HL-60/S4 (cell line): ENCODE measurements around the gene TRAF4.
"Not testable (repeated sequence)": the region's sequence is repeated elsewhere in the genome, so short reads cannot be mapped to it uniquely, and the experiment has no call there.

ENCODE experiments used
- in situ Hi-C: fragments of 300-500 bp; cut with MboI; formaldehyde crosslinking; loops from 2 replicates; pipeline ENCODE4 v1.14.3; 2022; ENCODE audit warnings: low sequenced_read_pairs

TRAF4 gene

GRCh38 chr17:28712705-28713415 is 31.0 kb upstream of the TRAF4 start:
- in situ Hi-C loops: no loop called here

DNA sequence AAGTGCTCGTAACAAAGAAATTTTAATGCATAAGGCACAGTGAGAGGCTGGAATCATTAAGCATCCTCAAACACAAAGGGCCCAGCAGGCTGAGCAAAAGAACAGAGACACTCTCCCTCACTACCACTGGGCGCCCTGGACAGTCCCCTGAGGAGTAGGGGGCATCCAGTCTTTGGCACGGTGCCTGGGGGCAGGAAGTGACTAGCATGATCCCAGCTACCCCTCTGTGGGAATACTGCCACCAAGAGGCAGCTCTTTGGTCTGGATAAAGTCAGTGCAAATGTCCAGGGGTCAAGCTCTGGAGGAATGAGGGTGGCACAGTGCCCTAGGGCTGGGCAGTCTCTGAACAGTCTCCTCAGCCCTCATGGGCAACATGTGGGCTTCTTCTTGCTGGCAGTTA is 29.5 kb upstream of the TRAF4 start:
- in situ Hi-C loops: no loop called here

DNA sequence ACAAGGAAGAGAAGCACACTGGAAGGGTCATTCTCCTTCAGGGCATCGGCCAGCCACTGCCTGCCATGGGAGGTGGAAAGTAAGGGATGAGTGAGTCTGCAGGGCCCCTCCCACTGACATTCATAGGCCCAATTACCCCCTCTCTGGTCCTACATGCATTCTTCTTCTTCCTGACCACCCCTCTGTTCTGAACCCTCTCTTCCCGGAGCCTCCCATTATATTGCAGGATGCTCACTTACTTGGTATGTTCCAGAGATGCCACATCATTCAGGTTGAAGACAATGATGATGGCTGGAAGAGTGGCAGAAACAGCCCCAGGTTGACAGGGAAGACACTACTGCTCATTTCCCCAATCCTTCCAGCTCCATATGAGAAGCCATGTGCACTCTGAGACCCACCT is 28.6 kb upstream of the TRAF4 start:
- in situ Hi-C loops: no loop called here

DNA sequence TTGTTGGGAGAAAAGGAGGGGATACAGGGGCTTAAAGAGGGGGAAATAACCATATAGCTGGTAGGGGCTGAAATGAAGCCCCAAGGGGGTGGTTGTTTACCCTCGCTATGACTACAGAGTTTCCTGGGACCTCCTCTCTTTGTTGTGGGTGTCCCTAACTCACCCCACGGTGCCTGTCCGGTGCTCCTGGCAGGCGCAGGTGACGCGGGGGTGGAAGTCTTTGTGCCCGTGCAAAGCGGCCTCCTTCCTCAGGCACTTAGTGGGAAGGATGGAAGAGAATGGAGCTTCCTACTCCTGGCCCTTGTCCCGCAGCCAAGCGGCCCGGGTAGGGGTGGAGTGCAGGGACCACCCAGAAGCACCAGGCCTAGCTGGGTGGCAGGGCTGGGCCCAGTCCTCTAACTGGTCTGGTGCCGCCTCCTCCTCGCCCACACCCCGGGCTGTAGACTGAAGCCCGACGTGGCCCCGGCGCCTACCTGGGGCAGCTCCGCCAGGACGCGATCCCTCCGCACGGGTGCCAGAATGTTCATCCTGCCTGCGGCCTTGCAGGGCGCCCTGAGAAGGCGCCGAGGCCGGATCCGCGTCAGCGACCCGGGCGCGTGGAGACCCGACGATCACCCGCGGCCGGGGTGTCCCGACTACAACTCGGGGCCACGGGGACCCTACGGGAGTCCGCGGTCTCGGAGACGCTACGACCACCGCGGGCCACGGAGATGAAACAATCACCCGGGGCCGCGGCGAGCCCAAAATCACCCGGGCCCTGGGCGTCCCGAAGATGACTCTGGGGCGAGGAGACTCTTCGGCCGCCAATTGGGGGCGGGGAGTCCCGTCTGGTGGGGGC is 26.9 kb upstream of the TRAF4 start:
- in situ Hi-C loops: no loop called here

DNA sequence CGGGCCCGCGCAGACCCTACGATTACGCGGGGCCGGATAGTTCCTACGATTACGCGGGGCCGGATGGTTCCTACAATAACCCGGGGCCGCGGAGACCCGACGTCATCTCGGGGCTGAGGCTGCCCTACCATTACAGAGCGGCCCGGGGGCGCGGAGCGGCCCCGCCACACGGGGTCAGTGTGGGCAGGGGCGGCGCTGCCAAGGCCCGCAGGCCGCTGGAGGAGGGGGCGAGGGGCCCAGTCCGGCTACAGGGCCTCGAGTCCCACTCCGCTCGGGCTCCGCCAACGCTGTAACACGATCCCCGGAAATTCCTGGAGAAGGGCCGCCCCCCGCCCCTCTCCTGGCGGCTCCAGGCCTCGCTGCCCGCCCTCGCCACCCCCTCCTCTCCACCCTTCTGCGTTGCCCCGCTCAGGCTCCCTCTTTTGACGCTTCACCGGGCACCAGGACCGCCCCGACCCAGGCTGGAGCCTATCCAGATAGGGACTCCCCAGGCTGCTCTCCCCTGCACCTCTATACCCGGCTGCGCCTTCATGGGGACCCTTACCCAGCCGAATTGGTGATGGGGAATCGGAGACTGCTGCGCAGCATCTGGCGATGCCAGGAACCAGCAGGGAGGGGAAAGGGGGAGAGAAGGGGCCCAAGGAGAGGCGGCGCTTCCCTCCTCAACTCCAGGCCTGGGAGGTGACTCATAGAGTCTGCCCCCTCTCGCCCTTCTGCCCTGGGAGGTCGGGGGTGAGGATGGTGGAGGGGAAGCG is 26.1 kb upstream of the TRAF4 start, which contains the start of gene RAB34:
RAB34 (minus strand) TSS at position 291 of the 755 bp plus-strand sequence. CDS start 602 bp downstream, outside the sequence.
- in situ Hi-C loops: no loop called here

DNA sequence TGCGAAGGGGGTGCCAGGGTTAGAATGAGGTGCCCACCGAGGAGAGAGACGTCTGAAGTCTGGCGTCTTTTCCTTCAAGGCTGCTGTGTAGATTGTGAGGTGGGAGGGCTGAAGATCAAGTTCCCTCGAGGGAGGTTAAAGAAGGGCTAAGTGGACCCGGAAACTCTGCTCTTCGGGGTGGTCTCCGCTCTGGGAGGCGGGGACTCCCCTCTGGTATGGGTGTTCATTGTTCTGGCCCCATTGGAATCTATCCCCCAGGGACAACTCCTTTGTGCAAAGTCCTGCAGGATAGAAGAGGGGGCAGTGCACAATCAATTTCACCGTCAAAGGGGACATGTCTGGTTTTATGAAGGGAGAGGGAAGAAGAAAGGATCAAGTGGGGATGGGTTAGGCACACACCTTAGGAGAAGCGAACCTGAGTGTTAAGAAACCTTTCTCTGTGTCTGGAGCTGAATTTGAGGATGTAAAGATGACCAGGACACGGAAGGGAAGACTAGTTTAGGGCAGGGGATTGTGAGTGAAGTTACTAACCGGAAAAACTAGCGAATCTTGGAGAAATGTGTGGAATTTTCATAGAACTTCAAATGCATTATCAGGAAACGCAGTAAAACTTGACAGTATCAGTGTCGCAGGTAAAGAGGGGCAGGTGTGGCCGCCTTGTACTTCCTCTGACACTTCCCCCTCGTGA is 25.3 kb upstream of the TRAF4 start:
- in situ Hi-C loops: no loop called here

DNA sequence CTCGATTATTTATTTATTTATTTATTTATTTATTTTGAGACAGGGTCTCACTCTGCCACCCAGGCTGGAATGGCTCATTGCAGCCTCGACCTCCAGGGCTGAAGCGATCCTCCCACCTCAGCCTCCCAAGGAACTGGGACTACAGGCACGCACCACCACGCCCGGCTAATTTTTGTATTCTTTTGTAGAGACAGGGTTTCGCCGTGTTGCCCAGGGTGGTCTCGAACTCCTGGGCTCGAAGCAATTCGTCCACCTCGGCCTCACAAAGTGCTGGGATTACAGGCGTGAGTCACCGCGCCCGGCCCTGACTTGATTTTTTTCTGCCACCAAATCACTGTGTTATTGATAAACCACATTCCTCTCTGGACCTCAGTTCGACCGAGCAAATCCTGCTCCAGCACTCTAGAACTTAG is 24.8 kb upstream of the TRAF4 start:
- in situ Hi-C loops: no loop called here

GRCh38 chr17:28720247-28720996 is 23.4 kb upstream of the TRAF4 start:
- in situ Hi-C loops: no loop called here

DNA sequence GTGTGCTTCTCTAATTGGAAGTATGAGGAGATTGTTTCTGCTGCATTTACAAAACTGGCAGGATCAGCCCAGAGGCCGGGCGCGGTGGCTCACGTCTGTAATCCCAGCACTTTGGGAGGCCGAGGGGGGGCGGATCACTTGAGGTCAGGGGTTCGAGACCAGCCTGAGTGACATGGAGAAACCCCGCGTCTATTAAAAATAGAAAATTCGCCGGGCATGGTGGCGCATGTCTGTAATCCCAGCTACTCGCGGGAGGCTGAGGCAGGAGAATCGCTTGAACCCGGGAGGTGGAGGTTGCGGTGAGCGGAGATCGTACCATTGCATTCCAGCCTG is 22.8 kb upstream of the TRAF4 start:
- in situ Hi-C loops: not testable (repeated sequence)

GRCh38 chr17:28722417-28723158 is 21.2 kb upstream of the TRAF4 start:
- in situ Hi-C loops: no loop called here

DNA sequence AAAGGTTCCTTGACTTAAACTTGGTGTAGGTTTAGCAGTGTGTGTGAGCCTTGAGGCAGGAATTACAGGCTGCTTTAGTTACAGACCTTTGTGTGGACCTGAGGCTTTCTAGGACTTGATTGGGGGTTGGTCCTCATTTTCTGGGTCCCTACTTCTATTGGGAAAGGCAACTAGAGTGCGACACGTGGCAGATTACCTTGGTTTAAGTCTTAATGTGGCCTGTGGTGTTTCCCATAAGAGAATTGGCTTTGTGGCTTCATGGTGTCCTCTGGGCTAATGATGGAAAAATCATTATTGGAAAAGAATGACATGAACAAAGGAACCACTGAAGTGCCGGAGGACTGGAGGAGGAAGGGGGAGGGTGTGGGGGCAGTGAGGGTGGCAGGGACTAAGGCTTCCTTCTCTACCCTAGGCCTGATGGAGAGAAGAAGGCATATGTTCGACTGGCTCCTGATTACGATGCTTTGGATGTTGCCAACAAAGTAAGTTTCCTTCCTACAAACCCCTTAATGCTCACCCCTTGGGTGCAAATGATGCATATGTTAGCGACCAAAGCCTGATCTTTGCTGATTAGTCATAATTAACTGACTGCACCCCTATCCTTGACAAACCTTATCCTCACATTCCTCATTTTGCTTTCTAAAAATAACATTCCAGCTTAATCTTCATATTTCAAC is 20.5 kb upstream of the TRAF4 start:
- in situ Hi-C loops: no loop called here

- in situ Hi-C loops: not testable (repeated sequence)
These were observed 19.8 kb upstream of the TRAF4 start for GRCh38 chr17:28723836-28724499.

GRCh38 chr17:28724500-28725165 is 19.2 kb upstream of the TRAF4 start:
- in situ Hi-C loops: loop anchor here (25.0 kb wide), 1 partner anchor 388 kb away; no protein-coding TSS in a partner anchor

DNA sequence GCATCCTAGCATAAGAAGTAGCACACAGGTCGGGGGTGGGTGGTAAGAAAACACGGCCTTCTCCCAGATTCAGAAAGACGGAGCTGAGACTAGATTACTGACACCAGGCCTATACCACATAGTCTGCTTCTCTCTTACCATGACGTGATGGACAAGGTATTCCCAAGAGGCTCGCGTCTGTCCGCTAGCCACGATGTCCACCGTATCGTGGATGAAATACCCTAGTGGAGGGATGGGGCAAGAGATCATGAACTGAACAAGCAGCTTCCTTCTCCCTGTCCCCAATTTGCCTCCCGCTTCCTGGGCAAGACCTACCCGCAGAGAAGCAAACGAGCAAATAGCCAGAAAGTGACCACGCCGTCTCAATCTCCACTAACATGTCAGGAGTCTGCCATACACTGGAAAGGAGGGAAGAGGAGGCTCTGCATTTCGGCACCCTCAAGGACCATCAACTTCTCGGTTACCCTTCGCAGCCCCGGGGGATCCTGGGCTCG is 18.6 kb upstream of the TRAF4 start:
- in situ Hi-C loops: loop anchor here (25.0 kb wide), 1 partner anchor 387 kb away; no protein-coding TSS in a partner anchor

GRCh38 chr17:28725660-28726225 is 18.1 kb upstream of the TRAF4 start:
- in situ Hi-C loops: loop anchor here (25.0 kb wide), 1 partner anchor 387 kb away; no protein-coding TSS in a partner anchor

DNA sequence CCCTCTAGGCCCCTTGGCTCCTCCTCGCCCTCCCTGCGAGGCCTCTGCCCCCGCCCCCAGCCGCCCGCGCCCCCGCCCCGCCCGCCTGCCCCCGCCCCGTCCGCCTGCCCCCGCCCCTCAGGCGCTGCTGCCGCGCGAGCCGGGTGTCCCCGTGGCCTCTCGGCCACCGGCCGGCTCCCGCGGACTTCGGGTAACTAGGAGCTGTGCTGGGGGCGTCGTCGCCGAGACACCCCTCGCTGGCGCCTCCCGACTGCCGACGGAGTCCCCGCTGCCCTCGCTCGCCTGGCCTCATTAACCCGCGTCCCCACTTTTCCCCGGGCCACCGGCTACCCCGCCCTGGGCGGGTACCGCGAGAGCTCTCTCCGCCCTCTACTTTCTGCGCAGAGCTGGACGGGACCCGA is 17.6 kb upstream of the TRAF4 start, which contains the start of gene TLCD1:
TLCD1 (minus strand) TSS at position 8 of the 401 bp plus-strand sequence. CDS start 136 bp downstream, outside the sequence.
- in situ Hi-C loops: loop anchor here (25.0 kb wide), 1 partner anchor 386 kb away; no protein-coding TSS in a partner anchor
